K562 (cell line): Measurements from ENCODE around the gene ARHGDIA. TPM values are rescaled to one million over a fixed set of nuclear protein-coding genes. Genes with fewer than 3 reads are reported as not detected.
A peak's percentile ranks its signal among the peaks of the same experiment; 100 is the strongest.

Source experiments
- ARID1B ChIP-seq: fragments of 450-650 bp; IDR thresholded peaks from 2 replicates; pipeline ENCODE4 v1.6.1; 2016; ENCODE audit warnings: antibody characterized with exemption, mild to moderate bottlenecking, inconsistent platforms
- BHLHE40 ChIP-seq: IDR thresholded peaks from 2 replicates; pipeline ENCODE4 v1.6.1; 2011; ENCODE audit warnings: low read length, improper control_type of control experiment
- EP400 ChIP-seq: fragments of 450-650 bp; IDR thresholded peaks from 2 replicates; pipeline ENCODE4 v1.6.1; 2017; ENCODE audit warnings: antibody characterized with exemption, mild to moderate bottlenecking, moderate library complexity
- EZH2 ChIP-seq: IDR thresholded peaks from 2 replicates; pipeline ENCODE4 v1.6.1; 2012; ENCODE audit warnings: low read depth, mild to moderate bottlenecking, inconsistent platforms, low read length, borderline replicate concordance
- FOXK1 ChIP-seq: sonication (generic); formaldehyde crosslinking; IDR thresholded peaks from 2 replicates; pipeline ENCODE4 v1.8.0; 2022; ENCODE audit warnings: missing genetic modification reagents, mild to moderate bottlenecking, borderline replicate concordance
- HDAC2 ChIP-seq: fragments of 450-650 bp; IDR thresholded peaks from 2 replicates; pipeline ENCODE4 v1.6.1; 2016; ENCODE audit warnings: mild to moderate bottlenecking
- KDM1A ChIP-seq, 2 experiments: fragments of 450-650 bp; IDR thresholded peaks; 2 replicates each; pipeline ENCODE4 v1.6.1; 2016; ENCODE audit warnings: mild to moderate bottlenecking in 2 of 2
- MECOM ChIP-seq: fragments of 250-450 bp; sonication (Bioruptor Pico); IDR thresholded peaks from 2 replicates; pipeline ENCODE4 v1.8.0; 2022; ENCODE audit warnings: inconsistent platforms
- NFYB ChIP-seq: IDR thresholded peaks from 2 replicates; pipeline ENCODE4 v1.6.1; 2011; ENCODE audit warnings: mild to moderate bottlenecking, moderate library complexity; ENCODE audit not compliant: insufficient read length; ENCODE audit errors: extremely low read depth
- SAP30 ChIP-seq: fragments of 200-600 bp; sonication (generic); IDR thresholded peaks from 2 replicates; pipeline ENCODE4 v1.6.1; 2012; ENCODE audit warnings: borderline replicate concordance, low read depth, mild to moderate bottlenecking, moderate library complexity, low read length, control low read depth, inconsistent platforms; ENCODE audit not compliant: insufficient read depth, poor library complexity, severe bottlenecking
- ZNF174 ChIP-seq: fragments of 250-450 bp; sonication (Bioruptor Pico); IDR thresholded peaks from 2 replicates; pipeline ENCODE4 v1.4.0; 2020; ENCODE audit warnings: mild to moderate bottlenecking
- ZNF318 ChIP-seq, 2 experiments: fragments of 450-650 bp; IDR thresholded peaks; 2 replicates each; pipeline ENCODE4 v1.6.1; 2016; ENCODE audit warnings: mild to moderate bottlenecking in 2 of 2, borderline replicate concordance in 1 of 2, low read depth in 1 of 2, moderate library complexity in 1 of 2
- ZNF507 ChIP-seq: conservative IDR thresholded peaks from 2 replicates; pipeline ENCODE4 v1.6.1; 2017; ENCODE audit warnings: missing genetic modification characterization, missing compliant biosample characterization
- polyA plus RNA-seq, 8 experiments: library from polyadenylated mRNA; depleted of rRNA in 4 of 8; stranded (reverse) in 5 of 8; unstranded in 3 of 8; fragments of >200 nt; fragmentation: Nextera tagmentation in 2 of 8; fragmentation: Illumina TruSeq in 1 of 8; extraction: Ambion mirVana in 2 of 8; extraction: Trizol in 1 of 8; gene quantifications; 2 replicates each; pipeline versions ENCODE4 v1.2.1 to v1.2.3, GENCODE V29; 2011 to 2014; ENCODE audit warnings: inconsistent platforms in 1 of 8, missing spikeins in 1 of 8
- total RNA-seq, 7 experiments: library from RNA; depleted of rRNA in 6 of 7; stranded (reverse); fragments of >200 nt in 6 of 7; fragmentation: Illumina TruSeq in 2 of 7; extraction: Trizol in 2 of 7; gene quantifications; 2 replicates each; pipeline versions ENCODE4 v1.2.1 to v1.2.3, GENCODE V29; 2011 to 2021; ENCODE audit warnings: low replicate concordance in 1 of 7
- TF ChIP-seq, protein P1 (sequence below): sonication (generic); formaldehyde crosslinking; IDR thresholded peaks from 2 replicates; pipeline ENCODE4 v1.8.0; 2022; ENCODE audit warnings: missing genetic modification reagents, mild to moderate bottlenecking, moderate library complexity, borderline replicate concordance
- TF ChIP-seq, protein P2 (sequence below): fragments of 450-650 bp; formaldehyde crosslinking; IDR thresholded peaks from 2 replicates; pipeline ENCODE4 v1.4.0; 2020; ENCODE audit warnings: mild to moderate bottlenecking, mixed read lengths

Gene ARHGDIA
- total and polyA plus RNA-seq, 9 of the 15 experiments (the other 6 are each of a cell fraction or from before 2014, with no cell fraction given) = 9.6 to 340 (median 97.6) TPM

DNA sequence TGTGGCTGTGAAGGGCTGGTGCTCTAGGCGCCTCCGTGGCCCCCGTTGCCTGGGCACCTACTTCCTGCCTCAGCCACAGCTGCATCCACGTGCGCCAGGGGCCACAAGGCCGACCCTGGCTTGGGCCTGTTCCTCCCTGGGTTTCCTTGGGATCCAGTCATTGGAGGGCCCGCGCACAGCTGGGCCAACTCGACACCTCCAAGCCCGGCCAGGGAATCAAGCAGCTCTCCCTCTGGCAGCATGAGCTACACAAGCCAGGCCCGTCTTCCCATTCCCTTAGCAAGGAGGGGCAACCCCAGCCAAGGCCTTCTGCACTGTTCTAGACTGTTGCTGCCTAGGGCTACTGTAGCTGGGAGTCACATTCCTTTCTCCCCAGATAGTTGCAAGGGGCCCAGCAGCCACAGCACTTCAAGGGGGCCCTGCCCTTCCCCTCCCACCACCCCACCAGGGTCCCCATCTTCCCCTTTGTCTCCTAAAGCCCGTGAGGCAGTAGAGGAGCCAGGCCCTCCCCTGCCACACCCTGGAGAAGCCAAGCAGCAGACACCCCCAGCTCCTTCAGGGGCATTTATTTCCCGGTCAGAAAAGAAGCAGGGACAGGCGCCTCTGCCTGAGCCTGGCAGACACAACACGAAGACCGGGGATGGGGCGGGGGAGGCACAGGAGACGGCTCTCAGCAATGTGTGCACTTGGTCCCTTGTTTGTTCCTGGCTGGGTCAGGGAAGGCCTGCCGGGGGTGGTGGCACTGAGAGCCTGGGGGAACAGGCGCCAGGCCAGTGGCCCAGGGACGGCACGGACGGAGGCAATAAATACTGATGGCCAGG is 3.8 kb downstream of the ARHGDIA start (continued):
- TF ChIP-seq SAP30 (no peak), BHLHE40 (no peak), ARID1B (no peak), MECOM (CRISPR knock-in tag) (no peak), ZNF318 (IDR thresholded peaks at IDR 0.05; ENCODE audit: borderline replicate concordance in 1 of 2, low read depth in 1 of 2) (no peak), ZNF174 (CRISPR knock-in tag) (no peak), ZNF507 (tag) (no peak), EP400 (no peak), EZH2 (no peak), KDM1A (IDR thresholded peaks at IDR 0.05) (no peak), NFYB (no peak), FOXK1 (CRISPR knock-in tag) (peak; percentile 5; the same call in 1 of the 2 replicates), HDAC2 (no peak)
- TF ChIP-seq, protein P1, sequence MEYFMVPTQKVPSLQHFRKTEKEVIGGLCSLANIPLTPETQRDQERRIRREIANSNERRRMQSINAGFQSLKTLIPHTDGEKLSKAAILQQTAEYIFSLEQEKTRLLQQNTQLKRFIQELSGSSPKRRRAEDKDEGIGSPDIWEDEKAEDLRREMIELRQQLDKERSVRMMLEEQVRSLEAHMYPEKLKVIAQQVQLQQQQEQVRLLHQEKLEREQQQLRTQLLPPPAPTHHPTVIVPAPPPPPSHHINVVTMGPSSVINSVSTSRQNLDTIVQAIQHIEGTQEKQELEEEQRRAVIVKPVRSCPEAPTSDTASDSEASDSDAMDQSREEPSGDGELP (CRISPR knock-in tag) = peak; percentile 60
- TF ChIP-seq, protein P2, sequence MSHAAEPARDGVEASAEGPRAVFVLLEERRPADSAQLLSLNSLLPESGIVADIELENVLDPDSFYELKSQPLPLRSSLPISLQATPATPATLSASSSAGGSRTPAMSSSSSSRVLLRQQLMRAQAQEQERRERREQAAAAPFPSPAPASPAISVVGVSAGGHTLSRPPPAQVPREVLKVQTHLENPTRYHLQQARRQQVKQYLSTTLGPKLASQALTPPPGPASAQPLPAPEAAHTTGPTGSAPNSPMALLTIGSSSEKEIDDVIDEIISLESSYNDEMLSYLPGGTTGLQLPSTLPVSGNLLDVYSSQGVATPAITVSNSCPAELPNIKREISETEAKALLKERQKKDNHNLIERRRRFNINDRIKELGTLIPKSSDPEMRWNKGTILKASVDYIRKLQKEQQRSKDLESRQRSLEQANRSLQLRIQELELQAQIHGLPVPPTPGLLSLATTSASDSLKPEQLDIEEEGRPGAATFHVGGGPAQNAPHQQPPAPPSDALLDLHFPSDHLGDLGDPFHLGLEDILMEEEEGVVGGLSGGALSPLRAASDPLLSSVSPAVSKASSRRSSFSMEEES (CRISPR knock-in tag) = no peak
